GM12892 (cell line): ENCODE data around the gene ZMIZ1.

Source experiments
- POLR2A ChIP-seq: IDR thresholded peaks from 2 replicates; pipeline ENCODE4 v1.6.1; 2011; ENCODE audit warnings: low read depth, low read length, control low read depth
- POLR2AphosphoS5 ChIP-seq: IDR thresholded peaks from 2 replicates; pipeline ENCODE4 v1.6.1; 2011; ENCODE audit warnings: low read depth, low read length, control low read depth
- TAF1 ChIP-seq: IDR thresholded peaks from 2 replicates; pipeline ENCODE4 v1.6.1; 2011; ENCODE audit warnings: low read depth, mild to moderate bottlenecking, control low read depth, low read length, borderline replicate concordance

- no peak for TF ChIP-seq POLR2A
- no peak for TF ChIP-seq POLR2AphosphoS5
- no peak for TF ChIP-seq TAF1
Observed at GRCh38 chr10:79052291-79053080, 16.3 kb upstream of the ZMIZ1 start.
